GM21529 (cell line): ENCODE results near the gene NUP153.
"Not testable (repeated sequence)": the region's sequence is repeated elsewhere in the genome, so short reads cannot be mapped to it uniquely, and the experiment has no call there.

Experiments used
- ATAC-seq: cut with Tn5 transposase; IDR thresholded peaks from one replicate; pipeline ENCODE4 v1.9.1; 2021; ENCODE audit not compliant: unreplicated experiment

The NUP153 gene

DNA sequence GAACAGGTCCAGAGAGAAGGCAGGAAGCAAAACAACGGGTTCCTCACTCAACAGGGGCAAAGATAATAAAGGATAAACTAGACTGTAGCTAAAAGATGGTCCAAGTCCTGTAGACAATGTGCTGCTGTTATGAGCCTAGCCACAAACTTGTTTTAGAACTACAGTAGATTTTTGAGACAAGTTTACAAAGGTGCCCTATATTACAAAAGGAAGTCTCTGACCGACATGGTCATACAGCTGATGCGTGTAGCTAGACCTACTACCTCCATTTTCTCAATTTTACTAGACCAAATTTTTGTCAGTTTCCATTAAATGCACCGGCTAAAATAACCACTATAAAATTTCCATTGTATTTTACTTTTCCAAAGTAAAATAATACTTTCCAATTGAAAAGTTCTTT, 94.7 kb downstream of the NUP153 start:
- ATAC-seq = no peak

DNA sequence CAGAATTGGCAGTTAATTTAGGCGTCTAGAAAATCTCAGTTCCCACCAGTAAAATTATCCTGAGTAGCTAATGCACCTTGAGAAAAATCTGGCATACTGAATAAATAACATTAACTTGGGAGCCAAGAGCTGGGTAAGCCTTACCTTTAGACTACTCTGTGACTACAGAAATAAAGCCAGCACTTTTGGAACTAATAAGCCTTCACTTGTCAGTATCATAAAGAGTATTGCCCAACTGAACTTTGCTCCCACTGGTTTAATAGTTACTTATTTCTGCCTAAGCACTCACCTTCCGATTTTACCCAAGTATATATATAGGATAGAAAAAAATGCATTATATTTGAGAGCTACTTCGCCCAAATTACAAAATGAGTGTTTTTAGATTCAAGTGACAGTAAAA, 95.9 kb downstream of the NUP153 start:
- no peak for ATAC-seq

DNA sequence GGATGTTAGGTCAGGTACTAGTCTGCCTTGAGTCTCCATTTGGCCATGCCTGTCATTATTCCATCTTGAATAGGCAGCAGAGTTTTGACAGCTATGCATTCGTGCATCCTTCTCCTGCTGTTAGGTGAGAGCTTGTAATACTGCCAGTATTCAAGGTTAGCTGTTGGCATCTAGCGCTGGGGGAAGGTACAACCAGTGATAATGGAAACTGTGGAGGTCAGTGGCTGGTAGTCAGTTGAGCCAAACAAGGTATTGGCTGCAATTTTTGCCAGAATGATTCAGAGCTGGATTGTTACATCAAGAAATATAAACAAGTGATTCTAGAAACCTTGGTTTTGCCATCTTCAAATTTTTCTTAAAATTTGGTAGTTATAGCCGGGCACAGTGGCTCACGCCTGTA, 100.1 kb downstream of the NUP153 start:
- no peak for ATAC-seq

DNA sequence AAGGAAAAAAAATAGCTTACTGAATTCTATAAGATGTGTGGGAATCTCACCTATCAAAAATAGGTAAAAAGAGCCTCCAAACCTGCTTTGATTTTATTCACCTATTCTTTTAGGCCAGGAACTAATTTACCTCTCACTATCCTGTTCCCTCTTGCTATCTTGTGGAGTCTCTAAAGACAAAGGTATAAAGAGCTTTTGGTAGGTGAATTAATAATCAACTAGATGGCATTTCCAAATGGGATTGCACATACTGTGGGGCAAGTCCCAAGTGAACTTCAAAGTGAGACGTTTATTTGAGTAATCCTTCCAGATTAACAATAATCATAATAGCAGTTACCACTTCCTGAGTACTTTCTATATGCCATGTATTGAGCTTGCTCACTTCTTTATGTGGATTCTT, 103.8 kb downstream of the NUP153 start:
- no peak for ATAC-seq

DNA sequence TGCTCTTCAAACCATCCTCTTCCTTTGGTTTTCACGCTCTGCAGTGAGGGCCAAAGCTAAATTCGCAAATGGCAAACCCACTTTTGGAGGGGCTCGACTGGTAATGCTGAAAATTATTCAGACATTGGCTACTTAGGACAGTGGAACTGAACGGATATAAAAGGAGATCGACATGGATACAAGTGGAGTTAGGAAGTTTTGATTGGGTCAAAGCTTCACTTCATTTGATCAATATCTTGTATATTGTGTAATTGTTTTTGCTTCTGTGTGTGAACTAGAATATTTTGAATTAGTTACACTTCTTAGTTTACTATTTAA, 105.4 kb downstream of the NUP153 start:
- ATAC-seq = no peak

DNA sequence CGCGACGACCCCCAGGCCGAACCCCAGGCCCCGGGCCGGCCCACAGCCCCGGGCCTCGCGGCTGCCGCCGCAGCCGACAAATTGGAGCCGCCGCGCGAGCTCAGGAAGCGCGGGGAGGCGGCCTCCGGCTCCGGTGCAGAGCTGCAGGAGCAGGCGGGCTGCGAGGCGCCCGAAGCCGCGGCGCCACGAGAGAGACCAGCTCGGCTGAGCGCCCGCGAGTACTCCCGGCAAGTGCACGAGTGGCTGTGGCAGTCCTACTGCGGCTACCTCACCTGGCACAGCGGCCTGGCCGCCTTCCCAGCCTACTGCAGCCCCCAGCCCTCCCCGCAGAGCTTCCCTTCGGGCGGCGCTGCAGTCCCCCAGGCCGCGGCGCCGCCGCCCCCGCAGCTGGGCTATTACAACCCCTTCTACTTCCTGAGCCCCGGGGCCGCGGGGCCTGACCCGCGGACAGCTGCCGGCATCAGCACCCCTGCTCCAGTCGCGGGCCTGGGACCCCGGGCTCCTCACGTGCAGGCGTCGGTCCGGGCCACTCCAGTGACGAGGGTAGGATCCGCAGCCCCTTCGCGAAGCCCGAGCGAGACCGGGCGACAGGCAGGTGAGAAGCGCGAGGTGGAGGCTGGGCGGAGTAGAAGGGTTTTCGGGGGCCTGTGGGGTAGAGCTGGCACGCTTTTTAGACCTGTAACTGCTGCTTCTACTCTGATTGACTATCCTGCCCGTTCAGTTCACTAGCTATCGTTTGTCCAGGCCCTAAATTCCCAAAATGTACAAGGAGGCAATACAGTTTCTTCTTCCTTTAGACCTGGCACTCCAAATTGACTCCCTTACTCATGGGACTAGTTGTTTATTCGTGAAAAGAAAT, 106.0 kb downstream of the NUP153 start:
- peak; percentile 65 for ATAC-seq

DNA sequence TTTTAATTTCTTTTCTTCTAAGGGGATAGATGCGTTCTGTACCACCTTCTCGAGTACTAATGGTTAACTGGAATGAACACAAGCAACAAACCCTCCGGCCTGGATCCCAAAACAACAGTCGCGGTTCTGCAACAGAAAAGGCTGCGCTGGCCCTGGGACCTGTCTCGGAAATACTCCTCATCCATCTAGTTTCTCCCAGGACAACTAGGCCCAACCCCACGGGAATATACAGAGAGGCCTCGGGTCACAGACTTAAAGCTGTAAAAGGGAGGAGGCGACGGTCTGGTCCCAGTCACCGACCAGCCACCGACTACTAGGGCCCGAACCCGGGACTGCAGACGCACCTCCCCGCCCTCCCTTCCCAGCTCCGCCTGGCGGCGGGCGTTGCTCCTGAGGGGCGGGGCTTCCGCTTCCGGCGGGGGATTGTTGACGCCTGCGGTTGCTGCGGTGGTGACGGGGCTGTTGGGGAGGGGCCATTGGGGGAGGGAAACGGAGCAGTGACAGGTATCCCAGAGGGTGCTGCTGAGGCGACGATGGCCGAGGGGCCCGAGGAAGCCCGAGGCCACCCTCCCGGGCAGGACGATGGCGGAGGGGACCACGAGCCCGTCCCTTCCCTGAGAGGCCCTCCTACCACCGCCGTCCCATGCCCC, 106.7 kb downstream of the NUP153 start, which contains the start of gene FAM8A1:
Gene FAM8A1 (plus strand): TSS at position 426 of the 650 bp plus-strand sequence. CDS start 108 bp downstream, at position 534.
- peak; percentile 89 for ATAC-seq

DNA sequence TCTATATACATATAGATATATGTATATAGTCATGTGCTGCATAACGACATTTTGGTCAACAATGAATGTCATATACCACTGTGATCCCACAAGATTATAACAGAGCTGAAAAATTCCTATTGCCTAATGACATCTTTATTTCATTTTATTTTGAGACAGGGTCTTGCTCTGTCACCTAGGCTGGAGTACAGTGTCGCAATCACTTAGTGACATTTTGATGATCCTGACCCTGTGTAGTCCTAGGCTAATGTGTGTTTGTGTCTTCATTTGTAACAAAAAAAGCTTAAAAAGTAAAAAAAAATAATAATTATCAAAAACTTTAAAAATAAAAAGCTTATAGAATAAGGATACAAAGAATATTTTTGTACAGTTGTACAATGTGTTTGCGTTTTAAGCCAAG, 110.6 kb downstream of the NUP153 start:
- no peak for ATAC-seq

DNA sequence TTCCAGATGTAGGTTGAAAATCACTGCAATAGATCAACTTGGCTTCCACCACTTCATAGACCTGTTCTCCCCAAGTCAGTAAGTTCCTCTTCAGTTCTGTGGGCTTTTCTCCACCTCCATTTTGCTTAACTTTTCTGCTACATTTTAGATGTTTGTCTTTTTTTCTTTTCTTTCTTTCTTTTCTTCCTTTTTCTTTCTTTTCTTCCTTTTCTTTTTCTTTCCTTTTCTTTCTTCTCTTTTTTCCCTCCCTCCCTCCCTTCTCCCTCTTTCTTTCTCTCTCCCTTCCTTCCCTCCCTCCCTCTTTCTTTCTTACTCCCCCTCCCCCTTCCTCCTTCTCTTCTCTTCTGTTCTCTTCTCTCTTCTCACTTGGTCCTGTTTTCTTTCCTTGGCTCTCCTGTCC, 113.5 kb downstream of the NUP153 start:
- ATAC-seq = no peak

DNA sequence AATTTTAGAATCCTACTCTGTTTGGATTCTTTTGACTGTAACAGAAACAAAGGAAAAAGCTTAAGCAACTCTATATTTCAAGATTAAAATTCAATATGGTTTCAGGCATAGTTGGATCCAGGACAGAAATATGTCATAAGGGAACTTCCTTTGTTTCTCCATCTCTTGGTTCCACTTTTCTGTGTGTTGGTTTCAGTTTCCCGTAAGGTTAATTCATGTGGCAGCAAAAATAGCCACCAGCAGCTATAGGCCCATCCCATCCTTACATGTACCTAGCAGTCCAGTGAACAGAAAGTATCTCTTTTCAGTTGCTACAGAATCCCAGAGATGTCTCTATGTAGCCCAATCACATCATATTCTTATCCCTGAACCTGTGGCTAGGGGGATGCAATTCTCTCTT, 115.4 kb downstream of the NUP153 start:
- no peak for ATAC-seq

DNA sequence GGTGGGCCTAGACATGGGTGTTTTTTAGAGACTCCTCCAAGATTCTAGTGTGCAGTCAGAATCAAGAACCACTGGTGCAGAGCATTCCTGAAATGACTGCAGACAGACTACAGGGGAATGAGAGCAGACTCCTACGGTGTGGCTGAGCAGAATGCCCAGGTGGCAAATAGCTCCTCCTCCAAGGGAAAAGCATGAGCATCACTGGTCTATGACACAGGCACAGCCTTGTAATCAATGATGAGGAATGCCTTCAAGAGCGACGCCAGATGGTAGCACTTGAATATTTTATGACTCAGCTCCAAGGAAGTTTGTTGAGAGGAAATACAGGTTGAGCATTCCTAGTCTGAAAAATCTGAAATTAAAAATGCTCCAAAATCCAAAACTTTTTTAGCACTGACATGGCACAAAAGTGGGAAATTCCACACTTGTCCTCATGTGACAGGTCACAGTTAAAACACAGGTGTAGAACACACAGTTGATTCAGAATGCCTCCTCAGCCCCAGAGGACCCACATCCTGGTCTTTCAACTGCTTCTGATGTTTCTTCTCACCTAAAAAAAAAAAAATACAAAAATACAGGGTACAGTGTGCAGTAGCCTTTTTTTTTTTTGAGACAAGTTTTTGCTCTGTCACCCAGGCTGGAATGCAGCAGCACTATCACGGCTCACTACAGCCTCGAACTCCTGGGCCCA, 117.2 kb downstream of the NUP153 start:
- ATAC-seq = peak; percentile 74

DNA sequence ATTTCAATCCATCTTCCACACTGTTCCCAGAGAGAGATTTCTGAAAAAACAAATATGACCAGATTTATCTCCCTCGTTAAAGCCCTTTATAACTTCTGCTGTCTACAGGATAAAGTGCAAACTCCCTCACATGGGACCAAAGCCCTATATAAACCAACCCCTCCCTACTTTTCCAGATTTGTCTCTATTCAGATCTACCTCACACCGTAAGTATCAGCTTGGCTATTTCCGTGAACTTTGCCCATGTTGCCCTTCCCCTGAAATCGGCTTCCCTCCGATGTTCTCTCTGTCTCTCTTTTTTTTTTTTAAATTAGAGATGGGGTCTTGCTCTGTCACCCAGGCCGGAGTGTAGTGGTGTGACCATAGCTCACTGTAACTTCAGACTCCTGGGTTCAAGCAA, 118.7 kb downstream of the NUP153 start:
- ATAC-seq = no peak

DNA sequence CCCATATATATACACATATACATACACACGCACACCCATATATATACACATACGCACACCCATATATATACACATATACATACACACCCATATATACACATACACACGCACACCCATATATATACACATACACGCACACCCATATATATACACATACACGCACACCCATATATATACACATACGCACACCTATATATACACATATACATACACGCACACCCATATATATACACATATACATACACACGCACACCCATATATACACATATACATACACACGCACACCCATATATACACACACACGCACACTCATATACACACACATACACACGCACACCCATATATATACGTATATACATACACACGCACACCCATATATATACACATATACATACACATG, 120.1 kb downstream of the NUP153 start:
- not testable (repeated sequence) for ATAC-seq

DNA sequence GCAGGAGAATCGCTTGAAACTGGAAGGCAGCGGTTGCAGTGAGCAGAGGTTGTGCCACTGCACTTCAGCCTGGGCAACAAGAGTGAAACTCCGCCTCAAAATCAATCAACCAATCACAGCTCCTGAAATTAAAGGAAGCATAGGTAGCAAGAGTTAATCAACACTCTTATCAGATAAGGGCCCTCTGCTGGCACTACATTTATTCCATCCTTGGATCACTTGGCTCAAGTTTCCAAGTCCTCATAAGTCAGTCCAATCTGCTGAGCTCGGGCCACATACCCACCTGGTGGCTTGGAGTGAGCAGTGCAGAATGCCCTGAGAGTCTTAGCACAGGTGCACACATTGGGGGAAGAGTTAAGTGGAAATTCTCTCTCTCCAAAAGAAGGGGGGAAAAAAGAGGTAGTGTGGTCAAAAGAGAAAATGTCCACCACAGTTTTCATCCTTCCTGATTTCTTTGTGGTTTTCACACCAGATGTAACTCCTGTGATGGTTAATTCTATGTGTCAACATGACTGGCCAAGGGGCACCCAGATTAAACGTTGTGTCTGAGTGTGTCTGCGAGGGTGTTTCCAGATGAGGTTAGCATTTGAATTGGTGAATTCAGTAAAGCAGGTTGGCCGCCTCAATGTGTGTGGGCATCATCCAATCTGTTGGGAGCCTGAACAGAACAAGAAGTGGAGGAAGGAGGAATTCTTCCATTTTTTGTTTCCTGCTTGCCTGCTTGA, 120.8 kb downstream of the NUP153 start:
- no peak for ATAC-seq

DNA sequence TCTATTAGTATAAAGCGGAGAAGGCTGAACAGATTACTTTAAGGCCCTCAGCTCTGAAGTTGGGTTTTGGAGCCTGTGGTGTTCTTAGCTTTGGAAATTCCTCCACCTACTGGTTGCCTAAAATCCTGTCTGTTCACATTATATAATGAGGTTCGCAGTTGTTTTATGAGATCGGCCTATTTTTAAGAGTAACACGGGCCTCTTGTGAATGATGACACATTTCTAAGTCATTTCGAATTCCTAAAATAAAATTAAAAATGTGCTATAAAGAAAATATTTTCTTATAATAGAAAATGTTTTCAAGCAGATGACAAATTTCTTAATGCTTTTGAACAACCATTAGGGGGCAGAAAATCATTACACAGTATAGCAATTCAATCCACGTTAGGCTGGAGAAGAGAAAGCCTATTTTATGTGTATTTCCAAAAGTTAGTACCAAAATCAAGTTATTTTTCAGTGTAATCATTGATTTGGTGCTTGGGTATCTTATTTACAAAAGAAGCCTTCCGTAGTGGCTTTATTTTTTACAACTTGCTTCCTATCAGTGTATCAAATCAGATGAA, 122.4 kb downstream of the NUP153 start:
- ATAC-seq = peak; percentile 62

DNA sequence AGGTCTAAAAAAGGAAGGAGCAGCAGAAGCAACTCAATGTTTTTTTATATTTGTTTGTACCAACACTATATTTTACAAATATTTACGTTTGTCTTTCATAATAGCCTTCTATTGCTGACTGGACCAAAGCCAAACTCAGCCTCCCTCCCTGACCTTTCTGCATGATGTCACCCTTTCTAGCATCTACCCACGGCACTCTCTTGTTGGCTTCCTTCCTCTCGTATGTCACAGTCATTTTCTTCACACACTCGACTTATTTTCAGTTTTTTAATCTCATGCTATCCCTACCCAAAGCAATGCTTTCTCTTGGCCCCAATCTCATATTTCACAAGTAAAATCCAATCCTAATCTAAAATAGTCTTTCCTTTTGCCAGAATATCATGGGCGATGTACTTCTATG, 122.9 kb downstream of the NUP153 start:
- ATAC-seq = peak; percentile 17

DNA sequence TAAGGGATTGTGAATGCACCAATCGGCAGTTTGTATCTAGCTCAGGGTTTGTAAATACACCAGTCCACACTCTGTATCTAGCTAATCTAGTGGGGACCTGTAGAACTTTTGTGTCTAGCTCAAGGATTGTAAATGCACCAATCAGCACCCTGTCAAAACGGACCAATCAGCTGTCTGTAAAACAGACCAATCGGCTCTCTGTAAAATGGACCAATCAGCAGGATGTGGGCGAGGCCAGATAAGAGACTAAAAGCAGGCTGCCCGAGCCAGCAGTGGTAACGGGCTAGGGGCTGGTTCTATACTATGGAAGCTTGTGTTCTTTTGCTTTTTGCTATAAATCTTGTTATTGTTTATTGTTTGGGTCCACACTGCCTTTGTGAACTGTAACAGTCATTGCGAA, 125.4 kb downstream of the NUP153 start:
- not testable (repeated sequence) for ATAC-seq

DNA sequence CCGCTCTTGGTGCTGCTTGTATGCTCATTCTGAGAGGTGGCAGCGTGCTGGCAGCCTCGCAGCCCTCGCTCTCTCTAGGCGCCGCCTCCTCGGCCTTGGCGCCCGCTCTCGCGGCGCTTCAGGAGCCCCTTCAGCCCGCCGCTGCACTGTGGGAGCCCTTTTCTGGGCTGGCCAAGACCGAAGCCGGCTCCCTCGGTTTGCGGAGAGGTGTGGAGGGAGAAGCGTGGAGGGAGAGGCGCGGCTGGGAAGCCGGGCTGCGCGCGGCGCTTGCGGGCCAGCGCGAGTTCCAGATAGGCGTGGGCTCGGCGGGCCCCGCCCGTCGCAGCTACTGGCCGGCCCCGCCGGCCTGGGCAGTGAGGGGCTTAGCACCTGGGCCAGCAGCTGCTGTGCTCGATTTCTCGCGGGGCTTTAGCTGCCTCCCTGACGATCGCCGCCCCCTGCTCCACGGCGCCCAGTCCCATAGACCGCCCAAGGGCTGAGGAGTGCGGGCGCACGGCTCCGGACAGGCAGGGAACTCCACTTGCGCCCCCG, 126.1 kb downstream of the NUP153 start:
- no peak for ATAC-seq

DNA sequence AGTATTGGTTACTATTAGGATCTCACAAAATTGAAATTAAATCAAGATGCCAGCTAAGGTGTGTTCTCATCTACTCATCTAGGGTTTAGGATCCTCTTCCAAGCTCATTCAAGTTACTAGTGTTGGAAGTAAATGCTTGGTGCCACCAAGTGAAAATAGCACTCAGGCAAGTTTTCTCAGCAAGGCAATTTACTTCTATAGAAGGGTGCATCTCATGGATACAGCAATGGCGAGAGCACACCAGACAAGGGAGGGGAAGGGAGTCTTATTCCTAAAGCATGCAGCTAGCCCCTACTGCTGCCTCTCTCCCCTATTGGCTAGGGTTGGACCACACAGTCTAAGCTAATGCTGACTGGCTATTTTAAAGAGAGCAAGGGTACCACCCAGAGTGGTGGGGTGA, 129.7 kb downstream of the NUP153 start:
- no peak for ATAC-seq

DNA sequence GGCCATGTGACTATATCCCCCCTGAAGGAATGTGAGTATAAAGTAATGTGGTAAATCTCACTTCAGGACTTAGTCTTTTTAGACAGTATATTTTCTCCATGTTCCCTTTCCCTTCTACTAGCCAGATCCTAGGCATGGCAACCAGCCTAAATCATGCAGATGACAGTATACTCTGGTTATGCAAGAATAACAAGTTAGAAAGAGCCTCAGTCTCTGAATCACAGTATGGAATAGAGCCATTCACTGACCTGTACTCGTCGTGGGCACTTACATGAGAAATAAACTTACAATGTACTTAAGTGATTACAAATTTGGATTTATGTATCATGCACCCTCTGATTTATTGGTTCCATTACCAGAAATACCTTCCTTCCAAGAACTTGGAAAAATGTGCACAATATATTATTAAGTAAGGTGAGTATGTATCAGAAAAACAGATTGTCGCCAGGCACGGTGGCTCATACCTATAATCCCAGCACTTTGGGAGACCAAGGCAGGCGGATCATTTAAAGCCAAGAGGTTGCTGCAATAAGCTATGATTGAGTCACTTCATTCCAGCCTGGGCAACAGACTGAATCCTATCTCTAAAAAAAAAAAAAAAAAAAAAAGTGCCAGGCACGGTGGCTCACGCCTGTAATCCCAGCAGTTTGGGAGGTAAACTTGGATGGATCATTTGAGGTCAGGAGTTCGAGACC, 131.7 kb downstream of the NUP153 start:
- no peak for ATAC-seq
